A549 treated with dexamethasone at 1 μM for 4 hours (cell line): ENCODE results near the gene CALCA. TPM values are rescaled to one million over a fixed set of nuclear protein-coding genes. Genes with fewer than 3 reads are reported as not detected.

Experiments used
- total RNA-seq: library from RNA; stranded (reverse); fragments of 200-300 nt; extraction: Qiagen RNA extraction; gene quantifications from 5 replicates; pipeline ENCODE4 v1.2.3, GENCODE V29; 2022

Gene CALCA
- total RNA-seq, result 0.08 to 0.20 TPM in 2 of 5 replicates, not detected in the others

DNA sequence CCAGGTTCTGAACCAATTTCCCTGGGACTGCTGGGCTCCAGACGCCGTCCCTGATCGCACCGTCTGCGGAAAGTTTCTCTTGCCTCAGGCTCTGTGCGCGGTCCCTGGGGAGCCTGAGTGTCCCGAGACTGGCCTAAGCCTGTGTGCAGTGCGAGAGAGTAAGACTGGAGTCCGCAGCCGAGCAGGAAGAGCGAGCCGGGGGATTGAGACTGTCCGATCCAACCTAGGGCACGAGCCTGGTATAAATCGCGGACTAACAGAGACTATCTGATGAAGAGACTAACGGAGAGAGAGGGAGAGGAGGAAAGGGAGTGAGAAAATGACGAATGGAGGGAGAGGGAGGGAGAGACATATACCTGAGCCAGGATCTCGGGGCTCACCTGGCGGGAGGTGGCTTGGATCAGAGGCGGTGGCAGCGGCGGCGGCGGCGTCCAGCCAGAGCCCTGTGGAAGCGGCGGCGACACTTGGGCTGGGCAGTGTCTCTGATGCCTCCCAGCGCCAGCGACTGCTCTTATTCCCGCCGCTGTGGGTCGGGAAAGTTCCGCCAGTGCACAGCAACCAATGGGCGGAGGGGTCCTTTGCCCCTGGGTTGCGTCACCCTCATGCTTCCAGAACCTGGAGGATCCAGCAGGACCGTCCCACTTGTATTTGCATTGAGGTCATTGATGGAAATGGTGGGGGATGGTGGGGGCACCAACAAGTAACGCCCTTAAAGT lies at the start of gene CALCA:
CALCA (minus strand) TSS at position 487 of the 716 bp plus-strand sequence. CDS start 1,159 bp downstream, outside the sequence.

Other genes starting within 250 kb of the CALCA start
- 10.6 to 13.9 TPM (median 12.9 TPM) in 5 replicates for gene CYP2R1, start 80.1 kb downstream of the CALCA start, total RNA-seq
- gene CALCB, start 101.2 kb upstream of the CALCA start, total RNA-seq, result 0.12 to 0.22 TPM (median 0.15 TPM) in 5 replicates
- 0.06 to 0.15 TPM (median 0.11 TPM) in 5 replicates for gene INSC, start 142.6 kb upstream of the CALCA start, total RNA-seq